GM18519 (cell line): ENCODE data around the gene CSH1.
"Not testable (repeated sequence)": the region's sequence is repeated elsewhere in the genome, so short reads cannot be mapped to it uniquely, and the experiment has no call there.

ENCODE experiments used
- ATAC-seq: cut with Tn5 transposase; IDR thresholded peaks from one replicate; pipeline ENCODE4 v1.9.1; 2021; ENCODE audit warnings: mild to moderate bottlenecking, moderate library complexity; ENCODE audit not compliant: unreplicated experiment, low FRiP score

Gene CSH1

GRCh38 chr17:63896524-63897354 lies at the start of gene CSH1:
CSH1 (minus strand) TSS chr17:63896574; CDS start chr17:63896511, 63 bp downstream.
- ATAC-seq, result not testable (repeated sequence)

GRCh38 chr17:63945784-63946439 lies 49.5 kb upstream of the CSH1 start:
- no peak for ATAC-seq

- no peak for ATAC-seq
These were observed 48.5 kb upstream of the CSH1 start for GRCh38 chr17:63944736-63945499.

GRCh38 chr17:63943745-63944144 lies 47.4 kb upstream of the CSH1 start:
- ATAC-seq, result no peak

GRCh38 chr17:63942309-63942985 lies 46.1 kb upstream of the CSH1 start:
- ATAC-seq, result no peak

GRCh38 chr17:63941751-63942150 lies 45.4 kb upstream of the CSH1 start:
- ATAC-seq, result no peak

GRCh38 chr17:63941162-63941561 lies 44.8 kb upstream of the CSH1 start:
- ATAC-seq, result no peak

- no peak for ATAC-seq
These were observed 44.2 kb upstream of the CSH1 start for GRCh38 chr17:63940584-63940983.

GRCh38 chr17:63939884-63940283 lies 43.5 kb upstream of the CSH1 start:
- no peak for ATAC-seq

- ATAC-seq, result no peak
These were observed 43.0 kb upstream of the CSH1 start for GRCh38 chr17:63939401-63939800.

GRCh38 chr17:63937920-63938319 lies 41.5 kb upstream of the CSH1 start:
- no peak for ATAC-seq

GRCh38 chr17:63937319-63937718 lies 40.9 kb upstream of the CSH1 start:
- no peak for ATAC-seq

- no peak for ATAC-seq
These were observed 38.1 kb upstream of the CSH1 start for GRCh38 chr17:63934183-63935112.

GRCh38 chr17:63933598-63933997 lies 37.2 kb upstream of the CSH1 start:
- ATAC-seq, result no peak

GRCh38 chr17:63932721-63933120 lies 36.3 kb upstream of the CSH1 start:
- no peak for ATAC-seq

- ATAC-seq, result no peak
These were observed 35.7 kb upstream of the CSH1 start, which contains the start of gene CD79B for GRCh38 chr17:63931981-63932561. CD79B (minus strand) TSS chr17:63932331; CDS start chr17:63932261, 70 bp downstream.

- no peak for ATAC-seq
These were observed 34.7 kb upstream of the CSH1 start for GRCh38 chr17:63930951-63931575.

- ATAC-seq, result no peak
These were observed 33.7 kb upstream of the CSH1 start for GRCh38 chr17:63929860-63930766.
